ENCODE results near the gene VGF.

Gene VGF

DNA sequence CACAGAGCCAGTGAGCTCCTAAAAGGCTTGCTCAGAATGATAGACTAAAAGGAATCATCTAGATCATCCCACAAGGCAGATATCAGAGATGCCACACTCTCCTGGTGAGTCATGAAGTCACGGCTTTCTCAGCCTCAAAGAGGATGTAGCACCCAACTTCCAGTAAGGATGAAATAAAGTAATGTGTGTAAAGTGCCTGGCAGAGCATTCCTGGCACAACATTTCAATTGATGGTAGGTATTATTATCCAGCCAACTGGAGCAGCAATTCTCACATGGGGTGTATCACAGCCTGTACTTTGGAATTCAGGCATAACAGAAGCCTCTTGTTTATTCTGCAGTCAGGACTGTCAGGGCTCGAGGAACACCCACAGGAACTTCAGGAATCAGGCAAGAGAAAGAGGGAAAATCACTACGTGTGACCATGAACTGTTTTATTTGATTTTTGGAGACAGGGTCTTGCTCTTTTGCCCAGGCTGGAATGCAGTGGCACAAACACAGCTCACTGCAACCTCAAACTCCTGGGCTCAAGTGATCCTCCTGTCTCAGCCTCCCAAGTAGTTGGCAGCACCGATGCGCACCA is 20.0 kb upstream of the VGF start:
- no peak for ATAC-seq

DNA sequence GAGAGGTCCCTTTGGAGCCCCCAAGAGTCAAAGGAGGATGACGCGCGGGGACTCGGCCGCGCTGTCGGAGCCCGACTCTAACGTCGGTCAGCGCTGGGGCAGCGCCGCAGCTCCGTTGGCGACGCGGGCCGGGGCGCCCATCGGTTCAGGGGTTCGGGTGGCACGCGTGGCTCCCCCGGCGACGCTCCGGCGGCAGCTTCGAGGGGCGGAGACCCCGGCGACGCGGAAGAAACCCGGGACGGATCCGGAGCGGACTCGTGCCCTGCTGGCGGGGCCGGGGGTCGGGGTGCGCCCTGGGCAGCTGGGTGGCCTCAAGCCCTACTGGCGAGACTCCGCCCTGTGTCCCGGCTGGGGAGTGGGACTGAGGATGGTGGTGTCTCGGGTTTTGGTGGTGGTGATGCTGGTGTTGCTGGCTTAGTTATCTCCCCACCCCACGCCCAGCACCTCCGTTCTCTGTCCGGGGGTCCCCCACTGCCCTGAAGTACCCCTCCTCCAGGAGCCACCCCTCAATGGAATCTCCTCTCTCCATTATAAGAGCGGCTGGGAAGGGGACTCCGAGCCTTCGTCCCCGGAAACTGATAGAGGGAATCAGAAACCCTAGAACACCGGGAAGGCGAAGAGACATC is 14.9 kb upstream of the VGF start, which contains the start of gene NAT16:
Gene NAT16 (minus strand): TSS at position 164 of the 626 bp plus-strand sequence. CDS start 5,486 bp downstream, outside the sequence.
- ATAC-seq: no peak

DNA sequence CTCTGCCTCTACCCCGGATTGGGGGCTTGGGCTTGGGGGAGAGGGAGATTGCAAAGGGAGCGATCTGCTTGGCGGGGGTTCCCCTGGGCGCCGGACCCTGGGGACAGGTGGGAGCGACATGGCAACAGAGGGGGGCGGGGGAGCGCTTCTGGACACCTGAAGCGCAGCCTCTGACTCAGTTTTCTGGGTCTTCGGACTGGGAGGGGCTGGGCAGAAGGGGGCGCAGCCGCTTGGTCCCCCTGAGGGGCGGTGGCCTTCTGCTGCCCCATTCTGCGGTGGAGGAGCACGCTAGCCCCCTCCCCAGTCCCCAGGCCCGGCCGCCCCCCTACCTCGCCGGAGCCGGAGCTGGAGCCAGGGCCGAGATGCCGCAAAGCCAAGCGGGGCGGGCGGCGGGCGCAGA is 14.3 kb upstream of the VGF start:
- ATAC-seq: no peak

DNA sequence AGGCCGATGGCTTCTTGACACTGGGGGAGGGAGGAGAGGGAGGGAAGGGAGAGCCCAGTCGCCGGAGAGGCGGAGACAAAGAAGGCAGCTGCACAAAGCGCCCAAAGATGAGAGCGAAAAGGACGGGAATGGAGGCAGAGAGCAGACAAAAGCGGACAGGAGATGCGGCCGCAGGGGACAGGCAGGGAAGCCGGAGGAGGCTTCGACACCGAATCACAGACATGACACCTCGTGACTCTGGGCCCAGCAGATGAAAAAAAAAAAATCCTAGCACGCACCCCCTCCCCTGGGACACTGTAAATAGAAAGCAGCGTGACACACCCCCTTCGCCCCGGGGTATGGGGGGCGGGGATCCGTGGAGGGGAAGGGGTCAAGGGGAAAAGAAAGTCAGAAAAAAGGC is 13.7 kb upstream of the VGF start:
- ATAC-seq: no peak

DNA sequence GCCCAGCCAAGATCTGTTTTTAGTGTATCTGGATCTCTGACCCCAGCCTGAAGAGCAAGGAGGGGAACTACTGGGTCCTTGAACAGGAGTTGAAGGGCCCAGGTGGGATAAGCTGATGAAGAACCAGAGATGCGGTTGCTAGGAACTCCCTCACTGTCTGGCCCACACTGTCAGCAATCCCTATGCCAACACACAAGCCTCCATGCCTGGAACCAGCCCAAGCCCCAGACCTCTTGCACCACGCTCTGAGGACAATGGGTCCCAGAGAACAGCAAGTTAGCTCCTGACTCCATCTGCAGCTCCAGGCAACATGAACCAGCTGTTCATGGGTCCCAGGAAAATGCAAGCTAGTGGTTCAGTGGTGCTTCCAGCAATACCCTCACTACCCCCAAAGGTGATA is 12.3 kb upstream of the VGF start:
- no peak for ATAC-seq

DNA sequence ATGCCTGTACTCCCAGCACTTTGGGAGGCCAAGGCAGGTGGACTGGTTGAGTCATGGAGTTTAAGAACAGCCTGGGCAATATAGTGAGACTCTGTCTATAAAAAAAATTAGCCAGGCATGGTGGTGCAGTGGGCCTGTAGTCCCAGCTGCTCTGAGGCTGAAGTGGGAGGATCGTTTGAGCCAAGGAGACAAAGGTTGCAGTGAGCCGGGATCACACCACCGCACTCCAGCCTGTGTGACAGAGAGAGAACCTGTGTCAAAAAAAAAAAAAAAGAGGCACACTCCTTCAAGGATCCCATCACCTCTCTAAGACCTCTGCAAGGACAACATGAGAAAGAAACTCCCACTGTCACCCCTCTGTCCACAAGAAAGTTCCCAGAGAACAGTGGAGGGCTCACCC is 10.3 kb upstream of the VGF start:
- no peak for ATAC-seq

DNA sequence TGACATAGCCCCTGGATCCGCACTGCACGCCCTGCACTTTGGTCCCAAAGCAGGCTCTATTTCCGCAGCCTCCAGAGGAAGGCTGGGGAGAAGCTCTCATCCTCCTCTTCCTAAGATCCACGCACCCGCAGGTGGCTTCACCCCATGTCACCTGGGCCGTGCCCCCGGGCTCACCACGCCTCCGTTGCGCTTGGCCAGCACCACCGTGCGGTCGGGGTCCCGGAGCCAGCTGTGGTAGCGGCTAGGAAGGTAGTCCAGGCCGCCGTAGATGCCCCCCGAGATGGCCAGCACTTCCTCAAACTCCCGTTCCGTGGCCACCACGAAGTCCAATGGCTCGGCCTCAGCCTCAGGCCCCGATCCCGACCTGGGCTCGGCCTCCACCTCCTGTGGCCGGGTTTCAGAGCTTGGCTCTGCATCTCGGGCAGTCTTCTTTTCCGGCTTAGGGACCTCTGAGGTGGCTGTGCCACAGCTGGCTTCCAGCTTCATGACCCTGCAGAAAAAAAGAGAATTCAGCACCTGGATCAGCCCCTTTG is 9.0 kb upstream of the VGF start:
- no peak for ATAC-seq

DNA sequence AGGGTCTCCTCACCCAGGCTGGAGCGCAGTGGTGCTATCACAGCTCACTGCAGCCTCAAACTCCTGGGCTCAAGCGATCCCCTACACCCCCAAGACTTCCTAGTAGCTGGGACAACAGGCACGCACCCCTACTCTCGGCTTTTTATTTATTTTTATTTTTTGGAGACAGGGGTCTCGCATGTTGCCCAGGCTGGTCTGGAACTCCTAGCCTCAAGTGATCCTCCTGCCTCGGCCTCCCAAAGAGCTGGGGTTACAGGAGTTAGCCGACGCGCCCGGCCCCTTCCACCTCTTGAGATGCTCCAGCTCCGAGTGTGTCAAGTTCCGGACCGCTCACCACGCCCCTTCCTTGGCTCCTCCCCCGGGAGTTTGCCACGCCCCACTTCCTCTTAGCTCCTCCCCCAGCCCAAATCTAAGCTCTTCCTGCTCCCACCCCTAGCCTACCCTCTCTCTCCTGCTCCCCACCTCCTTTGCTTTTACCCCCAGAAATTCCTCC is 8.4 kb upstream of the VGF start:
- ATAC-seq: peak; percentile 53 to 64

DNA sequence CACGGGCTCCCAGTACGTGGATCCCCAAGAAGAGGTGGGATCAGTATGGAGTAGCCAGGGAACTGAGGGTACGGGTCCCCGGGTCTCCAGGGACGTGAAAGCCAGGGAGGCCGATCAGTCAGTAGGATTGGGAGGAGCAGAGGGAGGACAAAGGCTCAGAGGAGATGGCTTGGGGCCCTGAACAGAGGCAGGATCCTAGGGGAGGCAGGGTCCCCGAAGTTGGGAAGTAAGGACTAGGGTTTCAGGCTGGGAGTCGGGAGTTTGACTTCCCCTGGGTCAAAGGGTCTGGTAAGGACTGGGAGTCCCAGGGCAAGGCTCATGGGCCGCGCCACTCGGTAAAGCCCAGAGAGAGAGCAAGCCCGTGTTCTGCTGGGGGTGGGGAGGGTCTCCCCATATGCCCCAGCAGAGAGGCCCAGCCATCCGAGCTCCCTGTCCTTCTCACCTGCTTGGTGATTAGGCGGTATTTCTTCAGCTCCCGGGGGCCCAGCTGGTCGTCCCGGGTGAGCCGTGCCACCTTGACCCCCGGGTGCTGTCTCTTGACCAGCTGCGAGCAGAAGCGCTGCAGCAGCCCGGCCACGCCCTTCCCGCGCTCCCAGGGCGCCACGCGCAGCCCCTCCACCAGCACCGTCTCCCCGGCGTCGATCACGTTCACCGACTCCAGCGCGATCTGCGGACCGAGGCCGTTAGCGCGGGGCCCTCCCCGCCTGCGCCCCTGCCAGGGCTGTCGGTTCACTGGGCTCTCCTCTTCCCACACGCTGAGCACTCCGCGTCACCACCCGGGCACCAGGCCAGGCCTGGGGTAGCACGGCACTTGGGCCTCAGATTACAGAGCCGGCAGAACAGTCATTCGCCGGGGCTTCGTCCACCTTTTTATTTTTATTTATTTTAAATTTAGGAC is 7.7 kb upstream of the VGF start:
- no peak for ATAC-seq

DNA sequence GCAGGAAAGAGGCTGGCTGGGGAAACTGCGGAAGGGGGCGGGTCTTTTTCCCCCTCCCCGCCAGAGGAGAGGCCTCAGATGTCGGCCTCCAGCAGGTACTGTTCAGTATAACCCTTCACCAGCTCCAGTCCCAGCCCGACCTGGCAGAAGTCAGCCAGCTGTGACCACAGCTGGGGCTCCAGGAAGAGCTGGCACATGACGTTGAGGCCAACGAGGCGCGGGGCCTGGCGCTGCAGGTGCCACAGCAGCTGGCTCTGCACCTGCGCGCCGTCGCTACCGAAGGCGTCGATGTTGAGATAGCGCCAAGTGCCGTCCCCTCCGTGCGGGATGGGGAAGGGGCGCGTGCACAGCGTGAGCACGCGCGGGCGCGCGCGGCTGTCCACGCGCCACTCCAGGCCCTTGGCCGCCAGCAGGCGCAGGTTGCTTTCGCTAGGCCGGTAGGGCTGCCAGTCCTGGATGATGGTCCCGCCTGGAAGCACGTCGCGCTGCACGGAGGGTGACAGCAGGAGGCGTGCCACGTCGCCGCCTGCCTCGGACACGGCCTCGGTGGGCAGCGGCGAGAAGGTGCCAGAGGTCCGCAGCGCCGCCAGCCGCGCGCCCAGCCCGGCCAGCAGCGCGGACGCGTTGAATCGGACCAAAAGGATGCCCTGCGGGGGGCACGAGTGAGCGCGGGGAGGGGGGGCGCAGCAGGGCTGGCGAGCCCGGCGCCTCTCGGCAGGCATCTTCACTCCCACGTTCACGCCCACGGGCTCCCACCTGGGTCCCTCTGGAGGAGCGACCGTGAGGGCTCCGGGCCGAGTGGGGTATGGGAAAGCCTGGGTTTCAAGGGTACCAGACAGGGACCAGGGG is 6.9 kb upstream of the VGF start:
- no peak for ATAC-seq

DNA sequence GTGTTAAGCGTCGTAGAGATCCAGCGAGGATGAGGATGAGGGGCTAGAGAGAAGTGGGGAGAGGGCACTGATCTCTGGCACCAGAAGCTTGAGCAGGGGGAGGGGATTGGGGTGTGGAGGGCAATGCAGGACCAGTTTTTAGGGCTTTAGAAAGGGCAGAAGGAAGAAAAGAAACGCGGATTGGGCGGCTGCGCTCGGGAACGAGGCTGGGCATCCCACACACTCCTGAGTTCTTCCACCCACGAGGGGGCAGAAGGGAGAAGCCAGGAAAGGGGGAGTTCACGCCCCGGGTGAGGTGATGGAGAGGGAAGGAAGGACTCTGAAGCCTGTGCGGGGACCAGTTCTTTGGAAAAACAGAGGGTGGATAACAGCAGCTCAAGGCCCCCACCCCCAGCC is 6.1 kb upstream of the VGF start:
- no peak for ATAC-seq

DNA sequence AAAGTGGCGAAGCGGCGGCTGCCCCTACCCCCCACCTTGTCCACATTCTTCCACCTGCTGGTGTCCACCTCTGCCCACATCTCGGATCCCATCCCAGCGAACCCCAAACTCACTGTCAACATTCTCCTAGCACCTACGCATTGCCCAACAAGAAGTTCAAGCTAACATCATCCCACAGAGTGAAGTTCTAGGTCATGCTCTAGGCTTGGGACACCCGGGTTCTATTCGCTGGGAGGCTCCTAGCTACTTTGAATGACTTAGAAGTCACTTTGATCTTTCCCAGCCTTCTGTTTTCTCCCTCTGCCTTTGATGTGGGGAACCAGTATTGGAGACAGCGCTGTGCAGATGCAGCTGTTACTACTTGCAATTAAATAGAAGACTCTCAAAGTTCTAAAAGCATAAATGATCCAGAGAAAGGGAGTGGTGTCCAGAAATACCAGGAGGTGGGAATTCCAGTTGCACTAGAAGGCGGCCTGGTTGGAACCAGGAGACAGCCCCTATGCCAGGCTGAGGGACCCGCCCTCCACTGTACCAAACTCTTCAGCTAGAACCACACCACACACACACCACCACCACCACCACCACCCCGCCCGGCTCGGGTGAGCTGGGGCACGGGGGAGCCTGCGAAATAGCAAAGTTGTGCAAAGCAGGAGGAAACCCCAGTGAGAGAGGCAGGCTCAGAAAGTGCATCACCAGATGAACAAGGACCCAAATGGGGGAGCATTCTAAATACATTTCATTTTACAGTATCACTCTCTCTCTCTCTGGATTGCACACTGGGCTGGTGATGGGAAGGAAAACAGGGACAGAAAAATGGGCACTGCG is 5.5 kb upstream of the VGF start:
- ATAC-seq: no peak

DNA sequence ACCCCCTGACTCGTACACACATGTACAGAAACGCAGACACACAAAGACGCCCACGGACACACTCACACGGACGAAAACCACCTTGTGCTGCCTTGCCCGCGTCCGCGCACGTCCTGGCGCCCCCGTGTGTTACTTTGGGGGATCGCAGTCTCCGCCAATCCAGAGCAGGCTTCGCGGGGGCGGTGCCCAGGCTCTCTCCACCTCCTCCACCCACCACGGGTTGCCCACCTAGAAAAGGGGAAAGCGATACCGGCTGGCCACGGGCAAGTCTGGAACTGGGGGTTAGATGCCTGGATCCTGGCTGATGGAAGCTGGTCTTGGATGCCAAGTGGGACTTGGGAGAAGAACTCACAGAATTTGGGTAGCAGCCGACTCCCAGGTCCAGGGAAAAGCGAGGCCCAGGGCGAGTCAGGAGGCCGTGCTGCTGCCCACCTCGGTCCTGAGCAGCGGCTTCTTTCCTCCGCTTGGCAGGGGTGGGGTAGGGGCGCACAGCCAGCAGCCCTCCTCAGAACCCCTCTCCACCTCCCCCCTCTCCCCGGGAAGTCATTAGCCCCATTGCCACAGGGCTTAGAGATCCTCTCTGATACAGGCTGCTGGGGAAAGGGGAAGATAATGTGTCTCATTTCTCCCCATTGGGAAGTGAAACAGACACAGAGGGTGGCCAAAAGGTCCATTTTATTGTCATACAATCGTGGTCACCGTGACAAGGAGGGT is 4.6 kb upstream of the VGF start:
- ATAC-seq: peak; percentile 42 to 53

DNA sequence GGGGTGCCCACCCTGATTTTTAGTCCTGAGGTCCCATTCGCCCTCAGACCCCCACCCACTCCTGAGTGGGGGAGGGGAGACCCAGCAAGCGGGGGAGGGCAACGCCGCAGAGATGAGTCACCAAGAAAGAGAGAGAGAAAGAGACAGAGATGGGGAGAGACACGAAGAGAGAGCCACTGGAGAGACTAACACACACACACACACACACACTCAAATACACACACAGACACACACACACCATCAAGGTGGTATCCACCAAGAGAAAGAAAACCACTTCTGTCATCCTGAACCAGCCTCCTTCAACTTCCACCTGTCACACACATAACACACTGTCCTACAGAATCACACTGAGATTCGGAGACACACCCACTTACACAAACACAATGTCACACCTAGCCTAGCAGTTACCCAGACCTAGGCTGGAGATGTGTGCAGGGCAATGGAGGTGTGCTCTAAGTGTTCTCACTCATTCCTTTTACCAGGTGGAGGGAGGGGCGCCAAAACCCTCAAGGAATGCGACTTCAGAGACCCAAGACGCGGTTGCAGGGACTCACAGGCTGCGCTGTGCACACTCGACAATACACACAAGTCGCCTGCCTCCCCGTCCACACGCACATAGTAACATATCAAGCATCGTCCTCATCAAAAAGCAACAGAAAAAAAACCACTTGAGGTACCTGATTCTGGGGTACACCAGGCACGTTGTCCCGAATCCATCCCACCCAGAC is 3.9 kb upstream of the VGF start:
- no peak for ATAC-seq

DNA sequence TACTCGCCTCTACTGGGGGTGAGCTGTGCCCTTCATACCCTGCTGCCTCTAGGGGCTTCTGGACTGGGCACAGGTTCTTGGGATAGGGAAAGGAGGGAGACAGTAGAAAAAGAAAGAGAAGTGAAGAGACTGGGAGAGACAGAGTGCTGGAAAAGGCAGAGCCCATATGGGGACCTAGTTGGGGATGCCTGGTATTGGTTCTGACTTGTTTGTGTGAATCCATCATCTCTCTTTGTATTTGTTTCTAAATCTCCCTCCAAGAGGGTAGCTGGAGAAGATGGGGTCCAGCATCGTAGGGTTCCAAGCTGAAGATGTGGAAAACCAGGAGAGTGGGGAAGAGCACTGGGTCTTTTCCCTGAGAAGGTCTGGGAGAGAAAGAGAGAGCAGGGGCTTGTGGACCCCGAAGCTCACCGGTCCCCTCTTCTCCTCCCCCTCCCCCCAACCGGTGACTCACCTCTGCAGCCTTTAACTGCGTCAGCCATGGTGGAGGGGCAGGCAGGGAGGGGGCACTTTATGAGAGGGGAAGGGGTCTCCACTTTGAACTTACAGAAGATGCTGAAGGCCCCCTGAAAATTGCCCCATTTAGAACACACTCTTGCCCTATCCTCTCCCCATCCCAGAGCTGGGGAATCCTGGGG is 3.2 kb upstream of the VGF start:
- ATAC-seq: no peak

DNA sequence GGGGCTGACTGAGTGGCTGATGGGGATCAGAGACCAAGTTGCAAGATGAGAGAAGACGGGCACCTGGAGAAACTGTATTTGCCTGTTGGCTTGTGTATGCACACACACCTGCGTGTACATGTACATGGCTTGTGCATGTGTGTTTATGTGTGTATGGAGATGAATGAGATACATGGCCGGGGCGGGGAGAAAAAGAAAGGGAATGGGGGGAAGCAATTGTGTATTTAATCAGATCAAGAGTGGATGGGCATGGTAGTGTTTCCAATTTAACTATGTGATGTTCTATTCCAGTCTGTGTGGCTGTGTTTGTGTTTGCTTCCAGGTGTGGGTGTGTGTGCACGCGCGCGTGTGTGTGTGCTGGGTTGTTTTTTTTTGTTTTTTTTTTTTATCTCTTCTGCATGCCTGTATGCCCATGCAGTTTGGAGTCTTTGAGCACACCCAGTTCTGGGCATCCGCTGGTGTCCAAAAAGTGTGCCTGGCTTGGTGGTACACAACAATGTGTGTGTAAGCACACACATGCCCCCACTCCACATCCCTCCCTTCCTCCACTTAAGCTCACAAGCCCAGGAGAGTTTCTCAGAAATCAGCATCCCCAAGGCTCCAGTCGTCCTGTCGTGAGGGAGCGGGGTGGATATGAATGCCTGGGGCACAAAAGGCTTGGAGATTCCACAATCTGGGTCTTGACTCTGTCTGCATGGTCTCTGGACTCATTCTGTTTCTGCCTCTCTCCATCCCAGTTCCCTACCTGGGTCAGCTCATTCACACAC is 2.5 kb upstream of the VGF start:
- no peak for ATAC-seq

DNA sequence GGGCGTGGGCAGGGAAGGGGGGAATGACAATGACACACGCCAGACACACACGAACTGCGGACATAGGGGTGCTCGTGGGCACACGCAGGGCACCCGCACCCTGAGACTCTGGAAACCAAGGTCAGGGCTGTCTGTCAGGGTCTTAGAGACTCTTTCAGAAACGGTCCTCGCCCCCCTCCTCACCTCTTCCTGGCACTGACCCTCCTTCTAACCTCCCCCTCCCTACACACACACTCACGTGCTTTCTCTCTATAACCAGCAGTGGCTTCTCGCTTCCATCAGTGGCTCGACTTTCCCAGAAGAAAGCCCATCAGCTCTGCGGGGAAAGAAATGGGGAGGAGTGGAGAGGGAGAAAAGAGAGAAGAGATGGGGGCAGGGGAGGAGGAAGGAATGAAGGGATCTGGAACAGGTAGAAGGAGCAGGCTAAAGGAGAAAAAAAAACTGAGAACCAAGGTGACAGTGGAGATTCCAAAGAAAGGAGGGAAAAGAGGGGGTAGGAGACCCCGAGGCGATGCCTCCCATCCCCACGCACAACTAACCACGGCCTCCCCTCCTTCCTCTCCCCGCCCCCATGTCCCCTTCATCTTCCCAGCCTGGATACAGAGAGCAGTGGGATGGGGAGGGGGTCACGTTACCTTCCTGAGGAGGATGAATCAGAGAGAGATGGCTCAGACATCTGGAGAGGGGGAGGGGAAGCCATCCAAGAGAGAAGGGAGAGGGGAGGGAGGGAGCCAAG is 1.7 kb upstream of the VGF start:
- ATAC-seq: no peak

DNA sequence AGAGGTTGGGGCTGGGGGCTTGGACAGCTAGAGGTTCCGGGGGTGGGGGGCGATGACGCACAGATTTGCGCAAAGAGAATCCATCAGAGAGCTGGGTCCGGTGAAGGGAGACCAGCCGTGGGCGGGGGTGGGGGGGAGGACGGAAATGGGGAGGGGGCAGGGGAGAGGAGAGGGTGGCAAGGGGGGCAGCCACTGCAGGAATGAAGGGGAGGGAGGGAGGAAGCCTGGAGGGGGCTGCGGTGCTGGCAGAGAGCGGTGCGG is 1.2 kb upstream of the VGF start:
- ATAC-seq: no peak

Data from activated CD4-positive, CD25-positive, alpha-beta regulatory T cell treated with anti-CD3 and anti-CD28 coated beads, Interleukin-2, amount 50 U/mL, for 24 hours (primary cell).